GM21529 (cell line): ENCODE results near the gene GULP1.
"Not testable (repeated sequence)": the region's sequence is repeated elsewhere in the genome, so short reads cannot be mapped to it uniquely, and the experiment has no call there.

Source experiments
- ATAC-seq: cut with Tn5 transposase; IDR thresholded peaks from one replicate; pipeline ENCODE4 v1.9.1; 2021; ENCODE audit not compliant: unreplicated experiment

The GULP1 gene

GRCh38 chr2:188291617-188292347, at the start of gene GULP1:
TSS of gene GULP1 (plus strand) at chr2:188291874. CDS start at chr2:188477703, 185,829 bp downstream.
- no peak for ATAC-seq

GRCh38 chr2:188243381-188243780, 48.3 kb upstream of the GULP1 start:
- ATAC-seq, result no peak

GRCh38 chr2:188244383-188244782, 47.3 kb upstream of the GULP1 start:
- ATAC-seq, result no peak

GRCh38 chr2:188245230-188245629, 46.4 kb upstream of the GULP1 start:
- no peak for ATAC-seq

- no peak for ATAC-seq
Measured at GRCh38 chr2:188248513-188248912, 43.2 kb upstream of the GULP1 start.

GRCh38 chr2:188251034-188251433, 40.6 kb upstream of the GULP1 start:
- ATAC-seq, result no peak

GRCh38 chr2:188256420-188256819, 35.3 kb upstream of the GULP1 start:
- no peak for ATAC-seq

GRCh38 chr2:188265315-188265714, 26.4 kb upstream of the GULP1 start:
- ATAC-seq, result no peak

GRCh38 chr2:188267776-188268175, 23.9 kb upstream of the GULP1 start:
- no peak for ATAC-seq

GRCh38 chr2:188269004-188269403, 22.7 kb upstream of the GULP1 start:
- no peak for ATAC-seq

GRCh38 chr2:188272121-188272520, 19.6 kb upstream of the GULP1 start:
- ATAC-seq, result no peak

GRCh38 chr2:188274274-188274673, 17.4 kb upstream of the GULP1 start:
- no peak for ATAC-seq

GRCh38 chr2:188276255-188276654, 15.4 kb upstream of the GULP1 start:
- no peak for ATAC-seq

GRCh38 chr2:188277786-188278185, 13.9 kb upstream of the GULP1 start:
- no peak for ATAC-seq

GRCh38 chr2:188278388-188279092, 13.1 kb upstream of the GULP1 start:
- ATAC-seq, result no peak

GRCh38 chr2:188279093-188279445, 12.6 kb upstream of the GULP1 start:
- no peak for ATAC-seq

- no peak for ATAC-seq
Measured at GRCh38 chr2:188280811-188281222, 10.9 kb upstream of the GULP1 start.

- ATAC-seq, result no peak
Measured at GRCh38 chr2:188282907-188283306, 8.8 kb upstream of the GULP1 start.

- not testable (repeated sequence) for ATAC-seq
Measured at GRCh38 chr2:188284251-188284650, 7.4 kb upstream of the GULP1 start.

- no peak for ATAC-seq
Measured at GRCh38 chr2:188285049-188285448, 6.6 kb upstream of the GULP1 start.

GRCh38 chr2:188285774-188286173, 5.9 kb upstream of the GULP1 start:
- ATAC-seq, result no peak

GRCh38 chr2:188291142-188291616, 495 bp upstream of the GULP1 start:
- no peak for ATAC-seq
